Mesothelial cell of epicardium (in vitro differentiated cells): ENCODE data around the gene CPOX. TPM values are rescaled to one million over a fixed set of nuclear protein-coding genes. Genes with fewer than 3 reads are reported as not detected.

Source experiments
- DNase-seq, 2 experiments: peaks; one replicate each; pipeline ENCODE4 v3.0.0; 2021; ENCODE audit warnings: low spot score in 2 of 2; ENCODE audit not compliant: unreplicated experiment in 2 of 2
- H3K27ac Mint-ChIP-seq: 2 replicates; pipeline ENCODE4 v1.8.0; 2021; ENCODE audit warnings: mixed read lengths
- H3K27me3 Mint-ChIP-seq: 2 replicates; pipeline ENCODE4 v1.8.0; 2021; ENCODE audit warnings: low read depth, mixed read lengths
- H3K36me3 Mint-ChIP-seq: 2 replicates; pipeline ENCODE4 v1.8.0; 2021; ENCODE audit warnings: mixed read lengths
- H3K4me1 Mint-ChIP-seq: 2 replicates; pipeline ENCODE4 v1.8.0; 2021; ENCODE audit warnings: mixed read lengths
- H3K4me3 Mint-ChIP-seq: 2 replicates; pipeline ENCODE4 v1.8.0; 2021; ENCODE audit warnings: mild to moderate bottlenecking, moderate library complexity, mixed read lengths
- H3K9me3 Mint-ChIP-seq: 2 replicates; pipeline ENCODE4 v1.8.0; 2021; ENCODE audit warnings: mixed read lengths
- total RNA-seq: library from RNA; stranded (reverse); gene quantifications from 3 replicates; pipeline ENCODE4 v1.2.1, GENCODE V29; 2021
- TF ChIP-seq, protein P1 (sequence below): fragments of 200-600 bp; sonication (generic); IDR thresholded peaks from one replicate; pipeline ENCODE4 v1.5.0; 2021; ENCODE audit warnings: antibody characterized with exemption; ENCODE audit not compliant: unreplicated experiment

CPOX gene
- total RNA-seq, 1 donor from 2014 or later = 18.4 TPM

DNA sequence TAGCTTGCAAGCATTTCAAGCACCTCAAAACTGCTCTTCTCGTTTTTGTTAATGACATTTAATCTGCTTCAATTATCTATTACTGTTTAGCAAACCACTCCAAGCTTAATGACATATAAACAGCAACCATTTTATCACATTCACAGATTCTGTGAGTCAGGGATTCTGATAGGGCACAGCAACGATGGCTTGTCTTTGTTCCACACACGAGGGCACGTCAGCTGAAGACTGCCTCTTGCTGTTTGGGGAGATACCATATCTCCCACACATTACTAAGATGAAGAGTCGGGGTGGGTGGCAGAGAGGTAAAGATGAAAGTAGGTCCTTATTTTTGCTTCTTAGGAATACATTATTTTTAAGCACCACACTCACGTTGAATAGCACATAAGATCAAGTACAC, 19.3 kb downstream of the CPOX start:
- H3K36me3 Mint-ChIP-seq = peaks cover 10% of the 10 kb centered on the region
- no peaks in the 10 kb centered on the region for H3K9me3 Mint-ChIP-seq
- TF ChIP-seq, protein P1, sequence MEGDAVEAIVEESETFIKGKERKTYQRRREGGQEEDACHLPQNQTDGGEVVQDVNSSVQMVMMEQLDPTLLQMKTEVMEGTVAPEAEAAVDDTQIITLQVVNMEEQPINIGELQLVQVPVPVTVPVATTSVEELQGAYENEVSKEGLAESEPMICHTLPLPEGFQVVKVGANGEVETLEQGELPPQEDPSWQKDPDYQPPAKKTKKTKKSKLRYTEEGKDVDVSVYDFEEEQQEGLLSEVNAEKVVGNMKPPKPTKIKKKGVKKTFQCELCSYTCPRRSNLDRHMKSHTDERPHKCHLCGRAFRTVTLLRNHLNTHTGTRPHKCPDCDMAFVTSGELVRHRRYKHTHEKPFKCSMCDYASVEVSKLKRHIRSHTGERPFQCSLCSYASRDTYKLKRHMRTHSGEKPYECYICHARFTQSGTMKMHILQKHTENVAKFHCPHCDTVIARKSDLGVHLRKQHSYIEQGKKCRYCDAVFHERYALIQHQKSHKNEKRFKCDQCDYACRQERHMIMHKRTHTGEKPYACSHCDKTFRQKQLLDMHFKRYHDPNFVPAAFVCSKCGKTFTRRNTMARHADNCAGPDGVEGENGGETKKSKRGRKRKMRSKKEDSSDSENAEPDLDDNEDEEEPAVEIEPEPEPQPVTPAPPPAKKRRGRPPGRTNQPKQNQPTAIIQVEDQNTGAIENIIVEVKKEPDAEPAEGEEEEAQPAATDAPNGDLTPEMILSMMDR = no peak
- no peaks in the 10 kb centered on the region for H3K27me3 Mint-ChIP-seq
- no peak for DNase-seq
- peaks cover 3% of the 10 kb centered on the region for H3K4me1 Mint-ChIP-seq
- no peak overlapping the region for H3K27ac Mint-ChIP-seq
- H3K4me3 Mint-ChIP-seq = no peak overlapping the region

DNA sequence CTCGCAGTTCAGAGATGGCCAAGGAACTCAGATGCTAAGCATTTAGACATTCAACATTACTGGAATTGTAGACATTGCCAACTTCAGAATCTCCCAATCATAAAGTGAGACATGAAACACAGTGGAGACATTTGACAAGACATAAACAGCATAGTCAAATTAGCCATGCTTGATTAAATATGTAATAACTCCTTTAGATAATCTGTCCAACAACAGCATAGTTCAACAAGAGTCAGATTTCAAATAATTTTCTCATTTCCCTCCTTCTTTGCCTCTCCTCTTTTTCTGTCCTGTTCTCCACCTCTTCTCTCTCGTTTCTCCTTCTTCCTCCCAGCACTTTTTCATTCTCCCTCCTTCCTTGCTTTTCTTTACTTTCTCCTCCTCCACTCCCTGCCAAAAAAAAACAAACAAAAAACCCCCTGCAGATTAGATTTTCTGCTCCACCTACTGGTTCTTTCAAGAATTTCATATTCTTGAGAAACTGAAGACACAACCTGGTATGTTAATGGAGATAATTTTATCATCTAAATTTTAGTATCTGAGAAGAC, 20.2 kb downstream of the CPOX start:
- TF ChIP-seq, protein P1 = peak; percentile 70
- H3K9me3 Mint-ChIP-seq = no peaks in the 10 kb centered on the region
- no peak for DNase-seq
- peaks cover 3% of the 10 kb centered on the region for H3K4me1 Mint-ChIP-seq
- H3K36me3 Mint-ChIP-seq = peaks cover 10% of the 10 kb centered on the region
- no peak overlapping the region for H3K27ac Mint-ChIP-seq
- no peaks in the 10 kb centered on the region for H3K27me3 Mint-ChIP-seq
- no peak overlapping the region for H3K4me3 Mint-ChIP-seq

GRCh38 chr3:98568402-98568801, 25.0 kb downstream of the CPOX start:
- Mint-ChIP-seq H3K9me3 (no peaks in the 10 kb centered on the region), H3K36me3 (no peaks in the 10 kb centered on the region), H3K4me3 (no peak overlapping the region), H3K27ac (no peak overlapping the region), H3K4me1 (peaks cover 2% of the 10 kb centered on the region), H3K27me3 (no peaks in the 10 kb centered on the region)
- TF ChIP-seq, protein P1 = no peak
- no peak for DNase-seq

DNA sequence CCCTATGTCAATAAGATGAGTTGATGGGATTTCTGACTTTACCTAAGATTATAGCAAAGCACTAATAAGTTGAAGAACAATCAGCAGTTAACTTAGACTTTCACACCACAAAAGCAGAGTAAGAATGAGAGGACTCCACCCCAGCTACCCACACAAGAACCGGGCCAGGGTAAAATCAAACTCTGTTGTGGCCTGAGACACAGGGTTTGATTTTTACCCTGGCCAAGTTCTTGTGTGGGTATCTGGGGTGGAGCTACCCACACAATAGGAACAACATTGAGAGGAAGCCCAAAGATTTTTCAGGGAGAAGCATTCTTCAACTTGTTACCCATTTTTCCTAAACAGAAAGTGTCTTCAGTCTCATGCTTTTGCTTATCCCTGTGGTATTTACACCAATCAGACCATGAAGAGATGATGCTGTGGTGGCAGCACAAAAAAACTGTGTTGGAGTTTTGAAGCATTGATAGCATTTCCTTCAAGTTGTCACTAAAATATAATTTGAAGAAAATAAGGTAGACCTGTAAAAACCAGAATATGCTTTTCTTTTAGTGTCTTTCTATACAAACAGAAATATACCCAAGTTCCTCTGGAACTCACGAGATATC, 25.6 kb downstream of the CPOX start:
- TF ChIP-seq, protein P1 = no peak
- H3K9me3 Mint-ChIP-seq = no peaks in the 10 kb centered on the region

DNA sequence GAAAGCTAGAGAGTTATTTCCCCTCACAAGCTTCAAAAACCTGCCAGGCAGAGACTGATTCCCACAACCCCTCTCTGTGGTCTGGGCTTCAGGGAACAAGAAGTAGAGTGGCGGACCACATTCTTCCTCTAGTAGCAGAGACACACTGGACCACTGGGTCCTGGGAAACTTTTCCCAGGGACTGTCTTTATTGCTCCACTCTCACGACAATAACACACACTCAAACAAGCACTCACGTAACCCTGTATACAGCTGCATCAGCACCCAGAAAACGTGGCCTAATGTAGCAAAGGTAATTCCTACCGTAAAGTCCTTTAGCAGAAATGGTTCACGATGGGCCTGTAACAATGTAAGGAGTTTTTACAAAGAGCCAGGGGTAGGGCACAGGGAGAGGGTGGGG, 27.6 kb downstream of the CPOX start:
- no peaks in the 10 kb centered on the region for H3K4me1 Mint-ChIP-seq
- TF ChIP-seq, protein P1 = no peak
- H3K36me3 Mint-ChIP-seq = no peaks in the 10 kb centered on the region
- H3K27me3 Mint-ChIP-seq = peaks cover 1% of the 10 kb centered on the region
- DNase-seq = no peak
- H3K9me3 Mint-ChIP-seq = no peaks in the 10 kb centered on the region
- H3K4me3 Mint-ChIP-seq = no peak overlapping the region
- H3K27ac Mint-ChIP-seq = no peak overlapping the region

More for the DNA sequence above, 25.6 kb downstream of the CPOX start:
- Mint-ChIP-seq H3K27me3 (peaks cover 1% of the 10 kb centered on the region), H3K4me3 (no peak overlapping the region), H3K4me1 (no peaks in the 10 kb centered on the region), H3K36me3 (no peaks in the 10 kb centered on the region), H3K27ac (no peak overlapping the region)
- DNase-seq = no peak
